ENCODE measurements around the gene DIS3L2.

GRCh38 chr2:232332940-232333259, 371.4 kb downstream of the DIS3L2 start:
- no peak for TF ChIP-seq POLR2A (IDR thresholded peaks at IDR 0.05; ENCODE audit: low read length)
- no peak for TF ChIP-seq GATA1 (IDR thresholded peaks at IDR 0.05; ENCODE audit: low read depth, low read length)

All from erythroblast (primary cell).